Astrocyte of the hippocampus (primary cell): ENCODE measurements around the gene MPV17L.
"Not testable (repeated sequence)": the region's sequence is repeated elsewhere in the genome, so short reads cannot be mapped to it uniquely, and the experiment has no call there.

Experiments used
- DNase-seq: peaks from one replicate; pipeline ENCODE4 v3.0.0; 2011; ENCODE audit warnings: low read depth, low spot score

The MPV17L gene

GRCh38 chr16:15409476-15409875, 13.9 kb downstream of the MPV17L start:
- not testable (repeated sequence) for DNase-seq

- peak; percentile 10 for DNase-seq
Measured at GRCh38 chr16:15415511-15415985, 20.0 kb downstream of the MPV17L start.

GRCh38 chr16:15417197-15417596, 21.6 kb downstream of the MPV17L start:
- no peak for DNase-seq

- no peak for DNase-seq
Measured at GRCh38 chr16:15418206-15418605, 22.7 kb downstream of the MPV17L start.

- DNase-seq = not testable (repeated sequence)
Measured at GRCh38 chr16:15421696-15422095, 26.1 kb downstream of the MPV17L start.

- no peak for DNase-seq
Measured at GRCh38 chr16:15422222-15422621, 26.7 kb downstream of the MPV17L start.

- DNase-seq = no peak
Measured at GRCh38 chr16:15425861-15426260, 30.3 kb downstream of the MPV17L start.

GRCh38 chr16:15426796-15427195, 31.2 kb downstream of the MPV17L start:
- no peak for DNase-seq

GRCh38 chr16:15427648-15428239, 32.2 kb downstream of the MPV17L start:
- DNase-seq = peak; percentile 83

- not testable (repeated sequence) for DNase-seq
Measured at GRCh38 chr16:15430884-15431283, 35.3 kb downstream of the MPV17L start.

GRCh38 chr16:15434079-15434424, 38.5 kb downstream of the MPV17L start:
- DNase-seq = no peak

- DNase-seq = peak; percentile 95
Measured at GRCh38 chr16:15434425-15435215, 39.1 kb downstream of the MPV17L start, which contains the start of gene BMERB1. Gene BMERB1, plus strand, starts transcription at chr16:15434588. Its CDS starts 66 bp downstream, at chr16:15434654.

GRCh38 chr16:15435216-15435864, 39.8 kb downstream of the MPV17L start:
- DNase-seq = peak; percentile 34

- no peak for DNase-seq
Measured at GRCh38 chr16:15439102-15439501, 43.5 kb downstream of the MPV17L start.

GRCh38 chr16:15439521-15439920, 44.0 kb downstream of the MPV17L start:
- DNase-seq = no peak

GRCh38 chr16:15440852-15441251, 45.3 kb downstream of the MPV17L start:
- DNase-seq = peak; percentile 55

- not testable (repeated sequence) for DNase-seq
Measured at GRCh38 chr16:15442140-15442539, 46.6 kb downstream of the MPV17L start.

GRCh38 chr16:15443753-15444152, 48.2 kb downstream of the MPV17L start:
- no peak for DNase-seq

GRCh38 chr16:15444264-15444663, 48.7 kb downstream of the MPV17L start:
- DNase-seq = no peak

GRCh38 chr16:15445450-15445849, 49.9 kb downstream of the MPV17L start:
- DNase-seq = no peak

- DNase-seq = no peak
Measured at GRCh38 chr16:15446901-15447300, 51.3 kb downstream of the MPV17L start.

GRCh38 chr16:15450624-15451023, 55.1 kb downstream of the MPV17L start:
- no peak for DNase-seq
